ENCODE data around the gene SELENOT. TPM values are rescaled to one million over a fixed set of nuclear protein-coding genes. Genes with fewer than 3 reads are reported as not detected.

The SELENOT gene
- total RNA-seq, 1 experiment from 2014 or later = 48.3 TPM

GRCh38 chr3:150639262-150639661 is 36.1 kb downstream of the SELENOT start (continued):
- TF ChIP-seq ZNF121 (CRISPR knock-in tag; IDR thresholded peaks at IDR 0.05) (no peak), NFE2L1 (CRISPR knock-in tag; IDR thresholded peaks at IDR 0.05) (no peak), JUN (CRISPR knock-in tag; IDR thresholded peaks at IDR 0.05) (no peak), STAT6 (CRISPR knock-in tag; conservative IDR thresholded peaks at IDR 0.05; ENCODE audit: low read depth) (no peak), CREM (CRISPR knock-in tag; IDR thresholded peaks at IDR 0.05) (no peak), SOX15 (CRISPR knock-in tag; IDR thresholded peaks at IDR 0.05) (no peak), ZNF512 (CRISPR knock-in tag; IDR thresholded peaks at IDR 0.05; ENCODE audit: borderline replicate concordance) (no peak)
- TF ChIP-seq, protein P1, sequence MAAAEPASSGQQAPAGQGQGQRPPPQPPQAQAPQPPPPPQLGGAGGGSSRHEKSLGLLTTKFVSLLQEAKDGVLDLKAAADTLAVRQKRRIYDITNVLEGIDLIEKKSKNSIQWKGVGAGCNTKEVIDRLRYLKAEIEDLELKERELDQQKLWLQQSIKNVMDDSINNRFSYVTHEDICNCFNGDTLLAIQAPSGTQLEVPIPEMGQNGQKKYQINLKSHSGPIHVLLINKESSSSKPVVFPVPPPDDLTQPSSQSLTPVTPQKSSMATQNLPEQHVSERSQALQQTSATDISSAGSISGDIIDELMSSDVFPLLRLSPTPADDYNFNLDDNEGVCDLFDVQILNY (CRISPR knock-in tag; IDR thresholded peaks at IDR 0.05) = no peak
- TF ChIP-seq, protein P2, sequence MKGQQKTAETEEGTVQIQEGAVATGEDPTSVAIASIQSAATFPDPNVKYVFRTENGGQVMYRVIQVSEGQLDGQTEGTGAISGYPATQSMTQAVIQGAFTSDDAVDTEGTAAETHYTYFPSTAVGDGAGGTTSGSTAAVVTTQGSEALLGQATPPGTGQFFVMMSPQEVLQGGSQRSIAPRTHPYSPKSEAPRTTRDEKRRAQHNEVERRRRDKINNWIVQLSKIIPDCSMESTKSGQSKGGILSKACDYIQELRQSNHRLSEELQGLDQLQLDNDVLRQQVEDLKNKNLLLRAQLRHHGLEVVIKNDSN (CRISPR knock-in tag; IDR thresholded peaks at IDR 0.05) = no peak
- TF ChIP-seq, protein P3, sequence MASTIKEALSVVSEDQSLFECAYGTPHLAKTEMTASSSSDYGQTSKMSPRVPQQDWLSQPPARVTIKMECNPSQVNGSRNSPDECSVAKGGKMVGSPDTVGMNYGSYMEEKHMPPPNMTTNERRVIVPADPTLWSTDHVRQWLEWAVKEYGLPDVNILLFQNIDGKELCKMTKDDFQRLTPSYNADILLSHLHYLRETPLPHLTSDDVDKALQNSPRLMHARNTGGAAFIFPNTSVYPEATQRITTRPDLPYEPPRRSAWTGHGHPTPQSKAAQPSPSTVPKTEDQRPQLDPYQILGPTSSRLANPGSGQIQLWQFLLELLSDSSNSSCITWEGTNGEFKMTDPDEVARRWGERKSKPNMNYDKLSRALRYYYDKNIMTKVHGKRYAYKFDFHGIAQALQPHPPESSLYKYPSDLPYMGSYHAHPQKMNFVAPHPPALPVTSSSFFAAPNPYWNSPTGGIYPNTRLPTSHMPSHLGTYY (CRISPR knock-in tag; IDR thresholded peaks at IDR 0.05) = no peak

GRCh38 chr3:150640256-150640655 is 37.1 kb downstream of the SELENOT start:
- Mint-ChIP-seq H3K27ac (no peak overlapping the region), H3K4me3 (no peak overlapping the region), H3K9me3 (no peaks in the 10 kb centered on the region), H3K27me3 (ENCODE audit: low read depth) (no peaks in the 10 kb centered on the region), H3K36me3 (no peaks in the 10 kb centered on the region), H3K4me1 (peaks cover 8% of the 10 kb centered on the region)
- ATAC-seq (no peak), DNase-seq (ENCODE audit: low spot score) (no peak)
- ChIA-PET CTCF (no interaction called here), POLR2A (interaction anchor here (0.6 kb wide), 1 partner anchor 119 kb away, joined by 3 read pairs; no protein-coding TSS in a partner anchor)
- TF ChIP-seq ZNF671 (CRISPR knock-in tag; IDR thresholded peaks at IDR 0.05) = no peak
- TF ChIP-seq NFYB (CRISPR knock-in tag; conservative IDR thresholded peaks at IDR 0.05; ENCODE audit: low read depth) = no peak
- TF ChIP-seq, protein P4, sequence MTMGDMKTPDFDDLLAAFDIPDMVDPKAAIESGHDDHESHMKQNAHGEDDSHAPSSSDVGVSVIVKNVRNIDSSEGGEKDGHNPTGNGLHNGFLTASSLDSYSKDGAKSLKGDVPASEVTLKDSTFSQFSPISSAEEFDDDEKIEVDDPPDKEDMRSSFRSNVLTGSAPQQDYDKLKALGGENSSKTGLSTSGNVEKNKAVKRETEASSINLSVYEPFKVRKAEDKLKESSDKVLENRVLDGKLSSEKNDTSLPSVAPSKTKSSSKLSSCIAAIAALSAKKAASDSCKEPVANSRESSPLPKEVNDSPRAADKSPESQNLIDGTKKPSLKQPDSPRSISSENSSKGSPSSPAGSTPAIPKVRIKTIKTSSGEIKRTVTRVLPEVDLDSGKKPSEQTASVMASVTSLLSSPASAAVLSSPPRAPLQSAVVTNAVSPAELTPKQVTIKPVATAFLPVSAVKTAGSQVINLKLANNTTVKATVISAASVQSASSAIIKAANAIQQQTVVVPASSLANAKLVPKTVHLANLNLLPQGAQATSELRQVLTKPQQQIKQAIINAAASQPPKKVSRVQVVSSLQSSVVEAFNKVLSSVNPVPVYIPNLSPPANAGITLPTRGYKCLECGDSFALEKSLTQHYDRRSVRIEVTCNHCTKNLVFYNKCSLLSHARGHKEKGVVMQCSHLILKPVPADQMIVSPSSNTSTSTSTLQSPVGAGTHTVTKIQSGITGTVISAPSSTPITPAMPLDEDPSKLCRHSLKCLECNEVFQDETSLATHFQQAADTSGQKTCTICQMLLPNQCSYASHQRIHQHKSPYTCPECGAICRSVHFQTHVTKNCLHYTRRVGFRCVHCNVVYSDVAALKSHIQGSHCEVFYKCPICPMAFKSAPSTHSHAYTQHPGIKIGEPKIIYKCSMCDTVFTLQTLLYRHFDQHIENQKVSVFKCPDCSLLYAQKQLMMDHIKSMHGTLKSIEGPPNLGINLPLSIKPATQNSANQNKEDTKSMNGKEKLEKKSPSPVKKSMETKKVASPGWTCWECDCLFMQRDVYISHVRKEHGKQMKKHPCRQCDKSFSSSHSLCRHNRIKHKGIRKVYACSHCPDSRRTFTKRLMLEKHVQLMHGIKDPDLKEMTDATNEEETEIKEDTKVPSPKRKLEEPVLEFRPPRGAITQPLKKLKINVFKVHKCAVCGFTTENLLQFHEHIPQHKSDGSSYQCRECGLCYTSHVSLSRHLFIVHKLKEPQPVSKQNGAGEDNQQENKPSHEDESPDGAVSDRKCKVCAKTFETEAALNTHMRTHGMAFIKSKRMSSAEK (CRISPR knock-in tag; IDR thresholded peaks at IDR 0.05; ENCODE audit: borderline replicate concordance) = no peak
- no peak for TF ChIP-seq SMAD3 (CRISPR knock-in tag; IDR thresholded peaks at IDR 0.05; ENCODE audit: borderline replicate concordance)
- TF ChIP-seq STAT6 (CRISPR knock-in tag; conservative IDR thresholded peaks at IDR 0.05; ENCODE audit: low read depth) = no peak
- TF ChIP-seq NR1H2 (CRISPR knock-in tag; IDR thresholded peaks at IDR 0.05) = no peak
- TF ChIP-seq, protein P5, sequence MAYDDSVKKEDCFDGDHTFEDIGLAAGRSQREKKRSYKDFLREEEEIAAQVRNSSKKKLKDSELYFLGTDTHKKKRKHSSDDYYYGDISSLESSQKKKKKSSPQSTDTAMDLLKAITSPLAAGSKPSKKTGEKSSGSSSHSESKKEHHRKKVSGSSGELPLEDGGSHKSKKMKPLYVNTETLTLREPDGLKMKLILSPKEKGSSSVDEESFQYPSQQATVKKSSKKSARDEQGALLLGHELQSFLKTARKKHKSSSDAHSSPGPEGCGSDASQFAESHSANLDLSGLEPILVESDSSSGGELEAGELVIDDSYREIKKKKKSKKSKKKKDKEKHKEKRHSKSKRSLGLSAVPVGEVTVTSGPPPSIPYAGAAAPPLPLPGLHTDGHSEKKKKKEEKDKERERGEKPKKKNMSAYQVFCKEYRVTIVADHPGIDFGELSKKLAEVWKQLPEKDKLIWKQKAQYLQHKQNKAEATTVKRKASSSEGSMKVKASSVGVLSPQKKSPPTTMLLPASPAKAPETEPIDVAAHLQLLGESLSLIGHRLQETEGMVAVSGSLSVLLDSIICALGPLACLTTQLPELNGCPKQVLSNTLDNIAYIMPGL (CRISPR knock-in tag; IDR thresholded peaks at IDR 0.05) = no peak
- TF ChIP-seq, protein P6, sequence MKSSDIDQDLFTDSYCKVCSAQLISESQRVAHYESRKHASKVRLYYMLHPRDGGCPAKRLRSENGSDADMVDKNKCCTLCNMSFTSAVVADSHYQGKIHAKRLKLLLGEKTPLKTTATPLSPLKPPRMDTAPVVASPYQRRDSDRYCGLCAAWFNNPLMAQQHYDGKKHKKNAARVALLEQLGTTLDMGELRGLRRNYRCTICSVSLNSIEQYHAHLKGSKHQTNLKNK (CRISPR knock-in tag; IDR thresholded peaks at IDR 0.05) = no peak
